MM.1S (cell line): ENCODE results near the gene NUP133.

Experiments used
- DNase-seq: peaks from one replicate; pipeline ENCODE4 v3.0.0-alpha.2; 2015
- H2AFZ ChIP-seq: fragments of 300-600 bp; sonication (generic); 2 replicates; pipeline ENCODE4 v1.6.0; 2016; ENCODE audit warnings: antibody characterized with exemption, low read length
- H3F3A ChIP-seq: fragments of 300-600 bp; sonication (generic); 2 replicates; pipeline ENCODE4 v1.6.1; 2016; ENCODE audit warnings: mild to moderate bottlenecking, antibody characterized with exemption, low read length, moderate library complexity, mixed read lengths; ENCODE audit not compliant: insufficient read depth
- H3K27ac ChIP-seq: fragments of 300-600 bp; sonication (generic); 2 replicates; pipeline ENCODE4 v1.5.1; 2016; ENCODE audit warnings: mild to moderate bottlenecking, low read length
- H3K27me3 ChIP-seq: fragments of 300-600 bp; sonication (generic); replicated peaks from 2 replicates; pipeline ENCODE4 v1.6.0; 2016; ENCODE audit warnings: low read length; ENCODE audit not compliant: insufficient read depth
- H3K36me3 ChIP-seq: fragments of 300-600 bp; sonication (generic); replicated peaks from 2 replicates; pipeline ENCODE4 v1.6.1; 2016; ENCODE audit warnings: mild to moderate bottlenecking, low read length, mixed read lengths; ENCODE audit not compliant: insufficient read depth
- H3K4me1 ChIP-seq: fragments of 300-600 bp; sonication (generic); 2 replicates; pipeline ENCODE4 v1.6.1; 2016; ENCODE audit warnings: low read length, mixed read lengths
- H3K4me2 ChIP-seq: fragments of 300-600 bp; sonication (generic); 2 replicates; pipeline ENCODE4 v1.6.0; 2016; ENCODE audit warnings: low read depth, low read length
- H3K4me3 ChIP-seq: fragments of 300-600 bp; sonication (generic); 2 replicates; pipeline ENCODE4 v1.5.1; 2016; ENCODE audit warnings: low read length, mixed read lengths
- H3K79me2 ChIP-seq: fragments of 300-600 bp; sonication (generic); 2 replicates; pipeline ENCODE4 v1.6.1; 2016; ENCODE audit warnings: mixed run types, low read length, mixed read lengths
- H3K9ac ChIP-seq: fragments of 300-600 bp; sonication (generic); 2 replicates; pipeline ENCODE4 v1.6.1; 2016; ENCODE audit warnings: low read length, mixed read lengths
- H3K9me2 ChIP-seq: fragments of 300-600 bp; sonication (generic); replicated peaks from 2 replicates; pipeline ENCODE4 v1.6.1; 2016; ENCODE audit warnings: mild to moderate bottlenecking, low read length, mixed read lengths; ENCODE audit not compliant: insufficient read depth
- H3K9me3 ChIP-seq: fragments of 300-600 bp; sonication (generic); replicated peaks from 2 replicates; pipeline ENCODE4 v1.6.1; 2016; ENCODE audit warnings: mild to moderate bottlenecking, low read length, mixed read lengths; ENCODE audit not compliant: insufficient read depth
- H4K20me1 ChIP-seq: fragments of 300-600 bp; sonication (generic); 2 replicates; pipeline ENCODE4 v1.6.1; 2016; ENCODE audit warnings: mild to moderate bottlenecking, low read length, moderate library complexity, mixed read lengths; ENCODE audit not compliant: insufficient read depth
- EZH2 ChIP-seq: fragments of 300-600 bp; sonication (generic); optimal IDR thresholded peaks from 2 replicates; pipeline ENCODE3; 2017; ENCODE audit warnings: low read depth, mild to moderate bottlenecking, antibody characterized with exemption, low read length, mixed read lengths
- EZH2phosphoT487 ChIP-seq: fragments of 300-600 bp; sonication (generic); IDR thresholded peaks from 2 replicates; pipeline ENCODE4 v1.6.1; 2018; ENCODE audit warnings: antibody characterized with exemption, low read length
- TF ChIP-seq, protein P1 (sequence below): fragments of 300-600 bp; sonication (generic); IDR thresholded peaks from 2 replicates; pipeline ENCODE4 v1.5.1; 2016; ENCODE audit warnings: antibody characterized with exemption, low read length, mixed read lengths

Gene NUP133

DNA sequence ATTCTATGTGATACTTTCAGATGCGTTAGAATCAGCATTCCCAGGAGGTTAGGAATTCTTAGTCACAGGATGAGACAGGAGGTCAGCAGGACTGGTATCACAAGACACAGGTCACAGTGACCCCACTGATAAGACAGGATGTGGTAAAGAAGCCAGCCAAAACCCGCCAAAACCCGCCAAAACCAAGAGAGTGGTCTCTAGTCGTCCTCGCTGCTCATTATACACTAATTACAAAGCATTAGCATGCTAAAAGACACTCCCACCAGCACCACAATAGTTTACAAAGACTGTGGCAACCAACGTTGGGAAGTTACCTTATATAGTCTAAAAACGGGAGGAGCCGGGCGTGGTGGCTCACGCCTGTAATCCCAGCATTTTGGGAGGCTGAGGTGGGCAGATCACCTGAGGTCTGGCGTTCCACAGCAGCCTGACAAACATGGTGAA is 60.3 kb downstream of the NUP133 start:
- no peak overlapping the region for H2AFZ ChIP-seq
- TF ChIP-seq EZH2 = no peak
- no peak for TF ChIP-seq EZH2phosphoT487
- TF ChIP-seq, protein P1, sequence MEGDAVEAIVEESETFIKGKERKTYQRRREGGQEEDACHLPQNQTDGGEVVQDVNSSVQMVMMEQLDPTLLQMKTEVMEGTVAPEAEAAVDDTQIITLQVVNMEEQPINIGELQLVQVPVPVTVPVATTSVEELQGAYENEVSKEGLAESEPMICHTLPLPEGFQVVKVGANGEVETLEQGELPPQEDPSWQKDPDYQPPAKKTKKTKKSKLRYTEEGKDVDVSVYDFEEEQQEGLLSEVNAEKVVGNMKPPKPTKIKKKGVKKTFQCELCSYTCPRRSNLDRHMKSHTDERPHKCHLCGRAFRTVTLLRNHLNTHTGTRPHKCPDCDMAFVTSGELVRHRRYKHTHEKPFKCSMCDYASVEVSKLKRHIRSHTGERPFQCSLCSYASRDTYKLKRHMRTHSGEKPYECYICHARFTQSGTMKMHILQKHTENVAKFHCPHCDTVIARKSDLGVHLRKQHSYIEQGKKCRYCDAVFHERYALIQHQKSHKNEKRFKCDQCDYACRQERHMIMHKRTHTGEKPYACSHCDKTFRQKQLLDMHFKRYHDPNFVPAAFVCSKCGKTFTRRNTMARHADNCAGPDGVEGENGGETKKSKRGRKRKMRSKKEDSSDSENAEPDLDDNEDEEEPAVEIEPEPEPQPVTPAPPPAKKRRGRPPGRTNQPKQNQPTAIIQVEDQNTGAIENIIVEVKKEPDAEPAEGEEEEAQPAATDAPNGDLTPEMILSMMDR = no peak
- no peaks in the 10 kb centered on the region for H3K27me3 ChIP-seq
- H3K9ac ChIP-seq = no peak overlapping the region
- no peaks in the 10 kb centered on the region for H3K36me3 ChIP-seq
- H3K4me1 ChIP-seq = no peaks in the 10 kb centered on the region
- H3F3A ChIP-seq = no peaks in the 10 kb centered on the region
- no peaks in the 10 kb centered on the region for H3K9me2 ChIP-seq
- H3K4me3 ChIP-seq = no peak overlapping the region
- H3K79me2 ChIP-seq = no peaks in the 10 kb centered on the region
- no peak overlapping the region for H3K4me2 ChIP-seq
- no peak for DNase-seq
- no peaks in the 10 kb centered on the region for H3K9me3 ChIP-seq
- H3K27ac ChIP-seq = no peak overlapping the region
- H4K20me1 ChIP-seq = no peaks in the 10 kb centered on the region

DNA sequence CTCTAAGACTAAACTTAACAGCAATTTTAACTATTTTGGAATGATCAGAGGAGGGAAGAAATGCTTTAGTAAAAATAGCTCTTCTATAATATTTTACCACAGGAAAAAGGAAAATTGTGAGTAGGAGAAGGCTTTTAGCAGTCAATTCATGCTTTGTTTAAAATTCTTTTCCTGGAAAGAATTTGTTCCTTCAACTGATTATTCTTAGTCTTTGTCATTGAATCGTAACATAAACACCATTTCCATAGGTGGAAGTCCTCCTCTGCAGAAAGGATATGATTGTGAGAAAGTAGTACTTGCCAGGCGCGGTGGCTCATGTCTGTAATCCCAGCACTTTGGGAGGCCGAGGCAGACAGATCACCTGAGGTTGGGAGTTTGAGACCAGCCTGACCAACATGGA is 62.3 kb downstream of the NUP133 start:
- H3K36me3 ChIP-seq = no peaks in the 10 kb centered on the region
- no peaks in the 10 kb centered on the region for H3K9me2 ChIP-seq

DNA sequence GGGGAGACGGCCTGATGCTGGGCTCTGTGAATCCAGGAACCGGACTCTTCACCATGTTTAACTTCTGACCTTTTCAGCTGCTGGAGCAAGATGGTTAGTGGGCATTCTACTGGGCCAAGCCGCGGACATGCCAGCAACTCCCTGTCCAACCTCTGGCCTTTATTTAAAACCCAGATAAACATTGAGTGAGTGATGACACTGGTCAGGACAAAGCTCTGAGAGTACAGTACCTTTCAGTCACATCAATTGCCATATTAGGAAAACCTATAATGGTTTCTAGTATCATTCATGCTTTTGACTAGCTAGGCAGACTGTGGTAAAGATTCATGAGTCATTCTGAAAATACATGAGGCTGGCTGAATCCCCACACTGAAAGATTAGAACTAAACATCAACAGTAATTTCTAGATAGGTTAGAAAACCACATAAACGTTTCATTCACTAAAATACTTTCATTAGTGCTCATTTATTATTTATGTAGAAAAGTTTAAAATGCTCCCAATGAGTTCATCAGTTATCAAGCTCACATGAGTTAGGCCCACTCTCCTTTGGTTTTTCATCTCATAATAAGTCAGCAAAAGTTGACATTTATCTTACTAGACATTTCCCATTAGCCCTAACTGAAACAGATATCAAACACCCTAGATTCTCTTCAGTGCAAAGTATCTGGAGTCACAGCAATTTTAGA is 67.1 kb downstream of the NUP133 start:
- H3K9me3 ChIP-seq = no peaks in the 10 kb centered on the region
- H3F3A ChIP-seq = peaks cover 18% of the 10 kb centered on the region
- no peak overlapping the region for H3K9ac ChIP-seq
- DNase-seq = peak; percentile 90
- H3K4me2 ChIP-seq = peak overlapping the region; percentile 33
- H3K4me3 ChIP-seq = no peak overlapping the region
- no peaks in the 10 kb centered on the region; the same call in 1 of the 2 replicates for H4K20me1 ChIP-seq
- no peak for TF ChIP-seq EZH2phosphoT487
- TF ChIP-seq EZH2 = no peak
- TF ChIP-seq, protein P1 = no peak
- H3K27me3 ChIP-seq = no peaks in the 10 kb centered on the region
- no peaks in the 10 kb centered on the region for H3K79me2 ChIP-seq
- 0 out of 2 replicates have a peak, but pooled peaks cover 6% of the 10 kb centered on the region for H3K36me3 ChIP-seq
- no peaks in the 10 kb centered on the region for H3K9me2 ChIP-seq
- H2AFZ ChIP-seq = no peak overlapping the region
- peaks cover 28% of the 10 kb centered on the region for H3K4me1 ChIP-seq
- peak overlapping the region; percentile 49; the same call in 1 of the 2 replicates for H3K27ac ChIP-seq

More for the DNA sequence above, 62.3 kb downstream of the NUP133 start:
- Histone ChIP-seq H4K20me1 (no peaks in the 10 kb centered on the region; the same call in 1 of the 2 replicates), H3K4me1 (peaks cover 14% of the 10 kb centered on the region), H3K9ac (no peak overlapping the region), H3K9me3 (no peaks in the 10 kb centered on the region), H3K4me3 (no peak overlapping the region), H3K27ac (no peak overlapping the region), H3F3A (peaks cover 14% of the 10 kb centered on the region), H2AFZ (no peak overlapping the region), H3K4me2 (no peak overlapping the region), H3K79me2 (no peaks in the 10 kb centered on the region), H3K27me3 (no peaks in the 10 kb centered on the region)
- TF ChIP-seq, protein P1 = no peak
- TF ChIP-seq EZH2 = no peak
- TF ChIP-seq EZH2phosphoT487 = no peak
- no peak for DNase-seq
